PFSK-1 (cell line): Measurements from ENCODE around the gene DBT.

Experiments
- FOXP2 ChIP-seq: optimal IDR thresholded peaks from 2 replicates; pipeline ENCODE3; 2011; ENCODE audit warnings: borderline replicate concordance, control low read depth, inconsistent platforms; ENCODE audit not compliant: insufficient read depth; ENCODE audit errors: extremely low read length, extremely low read depth
- POLR2AphosphoS5 ChIP-seq: IDR thresholded peaks from 2 replicates; pipeline ENCODE4 v1.6.1; 2012; ENCODE audit warnings: low read depth, mild to moderate bottlenecking, control low read depth, low read length, moderate library complexity
- SIN3A ChIP-seq: IDR thresholded peaks from 2 replicates; pipeline ENCODE4 v1.6.1; 2012; ENCODE audit warnings: mild to moderate bottlenecking, low read length, moderate library complexity, borderline replicate concordance; ENCODE audit not compliant: insufficient read depth
- TAF1 ChIP-seq: IDR thresholded peaks from 2 replicates; pipeline ENCODE4 v1.6.1; 2012; ENCODE audit warnings: low read length, control low read depth, borderline replicate concordance; ENCODE audit not compliant: insufficient read depth

GRCh38 chr1:100249155-100249536 lies 488 bp downstream of the DBT start:
- TF ChIP-seq FOXP2 (no peak), TAF1 (no peak), POLR2AphosphoS5 (no peak), SIN3A (no peak)
